Astrocyte (in vitro differentiated cells and primary cell): ENCODE data around the gene TRPC4AP. TPM values are rescaled to one million over a fixed set of nuclear protein-coding genes. Genes with fewer than 3 reads are reported as not detected.
"Not testable (repeated sequence)": the region's sequence is repeated elsewhere in the genome, so short reads cannot be mapped to it uniquely, and the experiment has no call there.

ENCODE experiments used
- DNase-seq: peaks from one replicate; pipeline ENCODE4 v3.0.0-alpha.2; 2010; ENCODE audit warnings: low read depth
- FAIRE-seq: peaks from 2 replicates; lab custom pipeline; 2011; peaks lifted over from hg19 to GRCh38; lab: Jason Lieb, UNC
- H2AFZ ChIP-seq: 2 replicates; pipeline ENCODE4 v1.6.0; 2012; ENCODE audit warnings: low read depth, low read length, inconsistent platforms
- H3K27ac ChIP-seq: 2 replicates; pipeline ENCODE4 v1.5.1; 2011; ENCODE audit warnings: low read depth, low read length, inconsistent platforms
- H3K27me3 ChIP-seq: 2 replicates; pipeline ENCODE4 v1.6.0; 2011; ENCODE audit warnings: low read length, inconsistent platforms; ENCODE audit not compliant: insufficient read depth
- H3K36me3 ChIP-seq: 2 replicates; pipeline ENCODE4 v1.5.1; 2011; ENCODE audit warnings: low read length, inconsistent platforms; ENCODE audit not compliant: insufficient read depth
- H3K4me1 ChIP-seq: 2 replicates; pipeline ENCODE4 v1.5.1; 2011; ENCODE audit warnings: low read length, inconsistent platforms; ENCODE audit not compliant: insufficient read depth
- H3K4me2 ChIP-seq: 2 replicates; pipeline ENCODE4 v1.6.0; 2012; ENCODE audit warnings: low read length, inconsistent platforms
- H3K4me3 ChIP-seq: 2 replicates; pipeline ENCODE4 v1.5.1; 2011; ENCODE audit warnings: low read depth, mild to moderate bottlenecking, low read length, inconsistent platforms; ENCODE audit not compliant: insufficient read depth
- H3K79me2 ChIP-seq: 2 replicates; pipeline ENCODE4 v1.6.0; 2012; ENCODE audit warnings: mild to moderate bottlenecking, low read length, inconsistent platforms; ENCODE audit not compliant: insufficient read depth
- H3K9ac ChIP-seq: 2 replicates; pipeline ENCODE4 v1.6.0; 2012; ENCODE audit warnings: mild to moderate bottlenecking, low read length, inconsistent platforms
- H3K9me3 ChIP-seq: 2 replicates; pipeline ENCODE4 v1.5.1; 2012; ENCODE audit warnings: low read depth, mild to moderate bottlenecking, low read length, inconsistent platforms; ENCODE audit not compliant: insufficient read depth
- H4K20me1 ChIP-seq: 2 replicates; pipeline ENCODE4 v1.6.0; 2012; ENCODE audit warnings: low read length, inconsistent platforms; ENCODE audit not compliant: insufficient read depth
- H3K27ac Mint-ChIP-seq: one replicate; pipeline ENCODE4 v1.8.0; 2021; ENCODE audit warnings: mild to moderate bottlenecking, mixed read lengths; ENCODE audit not compliant: unreplicated experiment
- H3K27me3 Mint-ChIP-seq: one replicate; pipeline ENCODE4 v1.8.0; 2021; ENCODE audit warnings: low read depth, mixed read lengths; ENCODE audit not compliant: unreplicated experiment
- H3K36me3 Mint-ChIP-seq: one replicate; pipeline ENCODE4 v1.8.0; 2021; ENCODE audit warnings: low read depth, mixed read lengths; ENCODE audit not compliant: unreplicated experiment
- H3K4me1 Mint-ChIP-seq: one replicate; pipeline ENCODE4 v1.8.0; 2021; ENCODE audit warnings: low read depth, mixed read lengths; ENCODE audit not compliant: unreplicated experiment
- H3K4me3 Mint-ChIP-seq: one replicate; pipeline ENCODE4 v1.8.0; 2021; ENCODE audit warnings: mild to moderate bottlenecking, moderate library complexity, mixed read lengths; ENCODE audit not compliant: unreplicated experiment
- H3K9me3 Mint-ChIP-seq: one replicate; pipeline ENCODE4 v1.8.0; 2021; ENCODE audit warnings: mild to moderate bottlenecking, mixed read lengths; ENCODE audit not compliant: unreplicated experiment
- CTCF ChIP-seq: IDR thresholded peaks from 2 replicates; pipeline ENCODE4 v1.5.1; 2011; ENCODE audit warnings: low read depth, mild to moderate bottlenecking, inconsistent platforms, low read length, moderate library complexity; ENCODE audit not compliant: insufficient read depth
- EZH2 ChIP-seq: IDR thresholded peaks from 2 replicates; pipeline ENCODE4 v1.6.1; 2012; ENCODE audit warnings: mild to moderate bottlenecking, low read length, inconsistent platforms; ENCODE audit not compliant: insufficient read depth
- total RNA-seq: library from RNA; stranded (reverse); gene quantifications from 2 replicates; pipeline ENCODE4 v1.2.1, GENCODE V29; 2021

The TRPC4AP gene
- total RNA-seq, 1 donor from 2014 or later, result 92.6 TPM

DNA sequence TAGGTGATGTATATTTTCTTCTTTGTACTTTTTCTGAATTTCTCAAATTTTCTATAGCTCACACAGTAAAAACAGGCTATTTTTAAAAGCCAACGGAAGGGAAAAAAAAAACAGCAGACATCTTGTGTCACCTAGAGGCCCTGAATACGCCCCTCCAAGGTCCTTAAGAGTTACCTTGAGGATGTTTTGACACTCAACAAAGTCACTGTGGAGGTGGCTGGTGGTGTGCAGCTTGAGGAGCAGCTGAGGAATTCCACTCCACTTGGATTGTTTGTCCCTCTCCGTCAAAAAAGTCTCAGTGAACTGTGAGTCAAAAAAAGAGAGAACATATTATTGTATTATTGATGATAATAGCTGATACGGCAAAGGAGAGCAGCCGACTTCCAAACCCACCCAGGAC lies 14.7 kb downstream of the TRPC4AP start:
- Mint-ChIP-seq H3K4me1 (no peaks in the 10 kb centered on the region), H3K27me3 (no peaks in the 10 kb centered on the region), H3K9me3 (peaks cover 2% of the 10 kb centered on the region), H3K4me3 (no peak overlapping the region), H3K27ac (no peak overlapping the region), H3K36me3 (peaks cover 35% of the 10 kb centered on the region)
- Histone ChIP-seq H3K4me3 (no peak overlapping the region), H3K4me2 (no peak overlapping the region), H3K9ac (no peak overlapping the region), H3K4me1 (no peaks in the 10 kb centered on the region), H4K20me1 (peaks cover 57% of the 10 kb centered on the region), H3K79me2 (peaks cover 67% of the 10 kb centered on the region), H2AFZ (no peak overlapping the region), H3K27ac (no peak overlapping the region), H3K27me3 (no peaks in the 10 kb centered on the region), H3K36me3 (peaks cover 12% of the 10 kb centered on the region), H3K9me3 (no peaks in the 10 kb centered on the region)
- TF ChIP-seq CTCF (no peak), EZH2 (no peak)
- FAIRE-seq (no peak), DNase-seq (no peak)

DNA sequence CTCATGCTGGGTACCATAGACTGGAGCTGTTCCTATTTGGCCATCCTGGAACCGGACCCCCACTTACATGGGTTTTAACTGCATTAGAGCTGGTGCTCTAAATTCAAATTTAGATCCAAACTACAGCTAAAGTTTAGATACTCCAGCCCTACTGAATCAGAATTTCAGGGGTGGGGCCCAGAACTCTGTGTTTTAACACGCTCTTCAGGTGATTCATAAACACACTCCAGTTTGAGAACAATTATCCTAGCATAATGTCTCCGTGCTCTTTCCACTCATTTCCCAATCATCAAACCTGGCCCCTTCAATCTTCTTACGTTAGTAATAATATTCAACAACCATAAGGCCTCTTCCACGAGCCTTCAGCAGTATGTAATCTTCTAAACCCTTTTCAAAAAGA lies 15.3 kb downstream of the TRPC4AP start:
- Mint-ChIP-seq H3K9me3 (peaks cover 2% of the 10 kb centered on the region), H3K4me3 (no peak overlapping the region), H3K27ac (no peak overlapping the region), H3K4me1 (no peaks in the 10 kb centered on the region), H3K36me3 (peaks cover 40% of the 10 kb centered on the region), H3K27me3 (no peaks in the 10 kb centered on the region)
- no peak for FAIRE-seq
- Histone ChIP-seq H3K9ac (no peak overlapping the region), H2AFZ (no peak overlapping the region), H3K4me3 (no peak overlapping the region), H3K4me2 (no peak overlapping the region), H3K79me2 (peaks cover 65% of the 10 kb centered on the region), H3K9me3 (no peaks in the 10 kb centered on the region), H3K4me1 (no peaks in the 10 kb centered on the region), H3K27ac (no peak overlapping the region), H3K27me3 (no peaks in the 10 kb centered on the region), H4K20me1 (peaks cover 53% of the 10 kb centered on the region), H3K36me3 (peaks cover 12% of the 10 kb centered on the region)
- no peak for TF ChIP-seq EZH2
- no peak for TF ChIP-seq CTCF
- DNase-seq, result no peak

DNA sequence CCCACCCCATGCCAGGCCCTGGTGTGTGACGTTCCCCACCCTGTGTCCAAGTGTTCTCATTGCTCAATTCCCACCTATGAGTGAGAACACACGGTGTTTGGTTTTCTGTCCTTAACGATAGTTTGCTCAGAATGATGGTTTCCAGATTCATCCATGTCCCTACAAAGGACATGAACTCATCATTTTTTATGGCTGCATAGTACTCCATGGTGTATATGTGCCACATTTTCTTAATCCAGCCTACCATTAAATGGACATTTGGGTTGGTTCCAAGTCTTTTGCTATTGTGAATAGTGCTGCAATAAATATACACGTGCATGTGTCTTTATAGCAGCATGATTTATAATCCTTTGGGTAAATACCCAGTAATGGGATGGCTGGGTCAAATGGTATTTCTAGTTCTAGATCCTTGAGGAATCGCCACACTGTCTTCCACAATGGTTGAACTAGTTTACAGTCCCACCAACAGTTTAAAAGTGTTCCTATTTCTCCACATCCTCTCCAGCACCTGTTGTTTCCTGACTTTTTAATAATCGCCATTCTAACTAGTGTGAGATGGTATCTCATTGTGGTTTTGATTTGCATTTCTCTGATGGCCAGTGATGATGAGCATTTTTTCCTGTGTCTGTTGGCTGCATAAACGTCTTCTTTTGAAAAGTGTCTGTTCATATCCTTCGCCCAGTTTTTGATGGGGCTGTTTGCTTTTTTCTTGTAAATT lies 21.0 kb downstream of the TRPC4AP start:
- H3K27ac ChIP-seq, H2AFZ ChIP-seq, H3K4me1 ChIP-seq, H3K9ac ChIP-seq, H3K4me3 Mint-ChIP-seq, DNase-seq, H3K4me2 ChIP-seq, H3K9me3 ChIP-seq, H3K4me1 Mint-ChIP-seq, H3K27ac Mint-ChIP-seq, H3K4me3 ChIP-seq, H3K27me3 Mint-ChIP-seq, H3K9me3 Mint-ChIP-seq, FAIRE-seq, H3K27me3 ChIP-seq: not testable (repeated sequence)
- peaks cover 35% of the 10 kb centered on the region for H4K20me1 ChIP-seq
- peaks cover 13% of the 10 kb centered on the region for H3K36me3 ChIP-seq
- peaks cover 47% of the 10 kb centered on the region for H3K36me3 Mint-ChIP-seq
- peaks cover 53% of the 10 kb centered on the region for H3K79me2 ChIP-seq
